Uterus (tissue), 2 donors: ENCODE data around the gene UQCR10.

Experiments
- CTCF ChIP-seq, 4 experiments: fragments of 200-600 bp in 2 of 4; fragments of 450-650 bp in 2 of 4; sonication (generic) in 2 of 4; IDR thresholded peaks; one replicate each; pipeline ENCODE4 v1.5.1; 2016 to 2019; ENCODE audit warnings: antibody characterized with exemption in 4 of 4, mild to moderate bottlenecking in 2 of 4, moderate library complexity in 1 of 4
- POLR2A ChIP-seq, 2 donors: fragments of 450-650 bp; IDR thresholded peaks; one replicate each; pipeline ENCODE4 v1.6.1; 2016; ENCODE audit warnings: antibody characterized with exemption in 2 of 2, mild to moderate bottlenecking in 1 of 2, moderate library complexity in 1 of 2

GRCh38 chr22:29744902-29745301, 22.3 kb upstream of the UQCR10 start:
- TF ChIP-seq CTCF (IDR thresholded peaks at IDR 0.05) = no peak
- TF ChIP-seq POLR2A (IDR thresholded peaks at IDR 0.05) = no peak
